DND-41 (cell line): ENCODE measurements around the gene HDLBP.

ENCODE experiments used
- ATAC-seq: fragments of 200-7000 bp; cut with Tn5 transposase; 3 replicates; pipeline ENCODE4 v1.9.1; 2021; ENCODE audit warnings: low read depth; ENCODE audit not compliant: insufficient read depth
- DNase-seq: peaks from one replicate; pipeline ENCODE4 v3.0.0-alpha.2; 2020
- H2AFZ ChIP-seq: 2 replicates; pipeline ENCODE4 v1.6.0; 2012; ENCODE audit warnings: low read depth, low read length
- H3K27ac ChIP-seq: 2 replicates; pipeline ENCODE4 v1.5.1; 2012; ENCODE audit warnings: low read length, inconsistent platforms
- H3K27me3 ChIP-seq: fragments of 200-600 bp; sonication (generic); 2 replicates; pipeline ENCODE4 v1.6.0; 2012; ENCODE audit warnings: low read length, mild to moderate bottlenecking, inconsistent platforms; ENCODE audit not compliant: insufficient read depth, poor library complexity
- H3K36me3 ChIP-seq: 2 replicates; pipeline ENCODE4 v1.5.1; 2012; ENCODE audit warnings: low read length, inconsistent platforms; ENCODE audit not compliant: insufficient read depth
- H3K4me1 ChIP-seq: 2 replicates; pipeline ENCODE4 v1.5.1; 2012; ENCODE audit warnings: mild to moderate bottlenecking, low read length; ENCODE audit not compliant: insufficient read depth
- H3K4me2 ChIP-seq: 2 replicates; pipeline ENCODE4 v1.6.0; 2012; ENCODE audit warnings: mild to moderate bottlenecking, moderate library complexity, low read length, inconsistent platforms; ENCODE audit not compliant: insufficient read depth
- H3K4me3 ChIP-seq, 2 experiments: fragments of 200-600 bp in 1 of 2; shearing (Covaris generic) in 1 of 2; 2 replicates each; pipeline ENCODE4 v1.5.1; 2012 to 2016; ENCODE audit warnings: inconsistent platforms in 2 of 2, low read length in 2 of 2, mild to moderate bottlenecking in 2 of 2, low read depth in 1 of 2, moderate library complexity in 1 of 2
- H3K79me2 ChIP-seq: 2 replicates; pipeline ENCODE4 v1.6.0; 2012; ENCODE audit warnings: low read length, inconsistent platforms; ENCODE audit not compliant: insufficient read depth
- H3K9ac ChIP-seq: 2 replicates; pipeline ENCODE4 v1.6.0; 2012; ENCODE audit warnings: low read depth, mild to moderate bottlenecking, inconsistent platforms, low read length, moderate library complexity
- H3K9me3 ChIP-seq: 2 replicates; pipeline ENCODE4 v1.5.1; 2012; ENCODE audit warnings: low read length, moderate library complexity, mild to moderate bottlenecking, inconsistent platforms; ENCODE audit not compliant: insufficient read depth, severe bottlenecking
- H4K20me1 ChIP-seq: 2 replicates; pipeline ENCODE4 v1.6.0; 2012; ENCODE audit warnings: low read length; ENCODE audit not compliant: insufficient read depth
- CTCF ChIP-seq: IDR thresholded peaks from 2 replicates; pipeline ENCODE4 v1.5.1; 2012; ENCODE audit warnings: borderline replicate concordance, low read length, moderate library complexity, mild to moderate bottlenecking; ENCODE audit not compliant: poor library complexity, severe bottlenecking; ENCODE audit errors: extremely low read depth
- EZH2 ChIP-seq: IDR thresholded peaks from 3 replicates; pipeline ENCODE4 v1.6.1; 2012; ENCODE audit warnings: borderline replicate concordance, low read depth, mild to moderate bottlenecking, moderate library complexity, low read length, inconsistent platforms; ENCODE audit not compliant: severe bottlenecking

The HDLBP gene

GRCh38 chr2:241275910-241276309, 39.6 kb downstream of the HDLBP start:
- H3K27ac ChIP-seq = no peak overlapping the region
- no peaks in the 10 kb centered on the region for H3K27me3 ChIP-seq
- H3K4me1 ChIP-seq = peaks cover 11% of the 10 kb centered on the region
- peaks cover 48% of the 10 kb centered on the region for H4K20me1 ChIP-seq
- TF ChIP-seq EZH2 (no peak), CTCF (no peak)
- peaks cover 91% of the 10 kb centered on the region for H3K79me2 ChIP-seq
- ATAC-seq (no peak), DNase-seq (no peak)
- H3K9ac ChIP-seq = no peak overlapping the region
- no peak overlapping the region for H3K4me2 ChIP-seq
- no peak overlapping the region for H3K4me3 ChIP-seq
- H3K36me3 ChIP-seq = peaks cover 5% of the 10 kb centered on the region; the same call in 1 of the 2 replicates
- H3K9me3 ChIP-seq = no peaks in the 10 kb centered on the region
- H2AFZ ChIP-seq = no peak overlapping the region

GRCh38 chr2:241275504-241275903, 40.0 kb downstream of the HDLBP start:
- Histone ChIP-seq H3K36me3 (peaks cover 5% of the 10 kb centered on the region; the same call in 1 of the 2 replicates), H2AFZ (no peak overlapping the region), H3K4me1 (peaks cover 11% of the 10 kb centered on the region), H3K27ac (no peak overlapping the region), H3K4me2 (no peak overlapping the region), H3K9me3 (no peaks in the 10 kb centered on the region), H3K4me3 (no peak overlapping the region), H4K20me1 (peaks cover 53% of the 10 kb centered on the region), H3K9ac (no peak overlapping the region), H3K27me3 (no peaks in the 10 kb centered on the region), H3K79me2 (peaks cover 91% of the 10 kb centered on the region)
- no peak for DNase-seq
- no peak for ATAC-seq
- TF ChIP-seq CTCF = no peak
- no peak for TF ChIP-seq EZH2

- Histone ChIP-seq H4K20me1 (peaks cover 59% of the 10 kb centered on the region), H3K27me3 (no peaks in the 10 kb centered on the region), H3K36me3 (peaks cover 8% of the 10 kb centered on the region), H3K4me3 (no peak overlapping the region), H3K9ac (no peak overlapping the region), H3K79me2 (peaks cover 92% of the 10 kb centered on the region), H3K4me1 (peaks cover 2% of the 10 kb centered on the region; the same call in 1 of the 2 replicates), H3K9me3 (no peaks in the 10 kb centered on the region), H2AFZ (no peak overlapping the region), H3K4me2 (no peak overlapping the region), H3K27ac (no peak overlapping the region)
- TF ChIP-seq EZH2 (no peak), CTCF (no peak)
- ATAC-seq (no peak), DNase-seq (no peak)
These were observed 41.3 kb downstream of the HDLBP start for GRCh38 chr2:241274127-241274526.
